ENCODE measurements around the gene CREG2.

DNA sequence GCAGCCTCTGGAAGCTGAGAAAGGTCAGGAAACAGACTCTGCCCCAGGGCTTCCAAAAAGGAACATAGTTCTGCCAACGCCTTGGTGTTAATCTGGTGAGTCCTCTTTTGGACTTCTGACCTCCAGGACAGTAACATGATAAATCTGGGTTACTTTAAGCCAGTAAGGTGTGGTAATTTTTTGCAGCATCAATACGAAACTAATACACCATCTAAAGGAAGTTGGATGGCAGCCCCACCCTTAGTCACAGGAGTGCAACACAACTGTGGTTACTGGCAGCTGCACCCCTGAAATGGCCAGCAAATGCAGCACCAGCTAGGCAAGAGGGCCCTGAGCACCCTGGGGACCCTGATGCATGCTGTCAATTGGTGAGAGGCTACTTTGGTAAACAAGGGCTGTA is 25.8 kb downstream of the CREG2 start:
- TF ChIP-seq CTCF (IDR thresholded peaks at IDR 0.05) (no peak), EP300 (IDR thresholded peaks at IDR 0.05) (no peak)

Measured in sigmoid colon (tissue), 4 donors.